Type B pancreatic cell (in vitro differentiated cells): ENCODE measurements around the gene BCL11B. TPM values are rescaled to one million over a fixed set of nuclear protein-coding genes. Genes with fewer than 3 reads are reported as not detected.
"Not testable (repeated sequence)": the region's sequence is repeated elsewhere in the genome, so short reads cannot be mapped to it uniquely, and the experiment has no call there.

Experiments
- DNase-seq: peaks from one replicate; pipeline ENCODE4 v3.0.0; 2021; ENCODE audit warnings: mixed read lengths; ENCODE audit not compliant: unreplicated experiment; ENCODE audit errors: extremely low spot score
- H3K27ac Mint-ChIP-seq: 2 replicates; pipeline ENCODE4 v1.8.0; 2021; ENCODE audit warnings: mild to moderate bottlenecking, mixed read lengths
- H3K27me3 Mint-ChIP-seq: 2 replicates; pipeline ENCODE4 v1.8.0; 2021; ENCODE audit warnings: mixed read lengths
- H3K36me3 Mint-ChIP-seq: 2 replicates; pipeline ENCODE4 v1.8.0; 2021; ENCODE audit warnings: mixed read lengths
- H3K4me1 Mint-ChIP-seq: one replicate; pipeline ENCODE4 v1.8.0; 2021; ENCODE audit warnings: mixed read lengths; ENCODE audit not compliant: unreplicated experiment
- H3K4me3 Mint-ChIP-seq: 2 replicates; pipeline ENCODE4 v1.8.0; 2021; ENCODE audit warnings: mild to moderate bottlenecking, mixed read lengths
- H3K9me3 Mint-ChIP-seq: 2 replicates; pipeline ENCODE4 v1.8.0; 2021; ENCODE audit warnings: mixed read lengths
- total RNA-seq: library from RNA; stranded (reverse); gene quantifications from 2 replicates; pipeline ENCODE4 v1.2.1, GENCODE V29; 2021; ENCODE audit warnings: low replicate concordance
- TF ChIP-seq, protein P1 (sequence below): fragments of 200-600 bp; sonication (generic); conservative IDR thresholded peaks from 2 replicates; pipeline ENCODE4 v1.5.0; 2021; ENCODE audit warnings: antibody characterized with exemption, mild to moderate bottlenecking

BCL11B gene
- total RNA-seq, 1 donor from 2014 or later: 11.4 TPM

DNA sequence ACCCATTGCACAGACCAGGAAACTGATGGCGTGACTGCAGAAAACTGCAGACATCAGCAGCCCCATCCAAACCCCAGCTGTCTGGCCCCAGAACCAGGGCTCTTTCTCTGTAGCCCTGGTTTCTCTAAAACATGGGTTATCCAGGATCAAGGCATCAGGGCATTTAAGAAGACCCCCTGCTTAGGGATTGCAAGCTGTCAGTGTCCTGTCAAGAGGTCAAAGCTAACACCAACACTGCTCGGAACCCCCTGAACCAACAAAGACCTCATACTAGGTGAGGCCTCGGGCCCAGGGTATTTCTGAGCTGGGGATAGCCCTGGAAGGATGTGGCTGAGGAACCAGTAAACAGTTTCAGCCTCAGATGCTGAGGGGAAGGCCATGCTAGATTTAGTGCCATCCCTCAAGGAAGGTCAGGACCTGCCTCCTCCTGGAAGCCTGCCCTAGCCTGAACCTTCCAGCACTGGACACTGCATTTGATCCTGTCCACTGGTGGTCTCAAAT is 39.2 kb downstream of the BCL11B start:
- TF ChIP-seq, protein P1, sequence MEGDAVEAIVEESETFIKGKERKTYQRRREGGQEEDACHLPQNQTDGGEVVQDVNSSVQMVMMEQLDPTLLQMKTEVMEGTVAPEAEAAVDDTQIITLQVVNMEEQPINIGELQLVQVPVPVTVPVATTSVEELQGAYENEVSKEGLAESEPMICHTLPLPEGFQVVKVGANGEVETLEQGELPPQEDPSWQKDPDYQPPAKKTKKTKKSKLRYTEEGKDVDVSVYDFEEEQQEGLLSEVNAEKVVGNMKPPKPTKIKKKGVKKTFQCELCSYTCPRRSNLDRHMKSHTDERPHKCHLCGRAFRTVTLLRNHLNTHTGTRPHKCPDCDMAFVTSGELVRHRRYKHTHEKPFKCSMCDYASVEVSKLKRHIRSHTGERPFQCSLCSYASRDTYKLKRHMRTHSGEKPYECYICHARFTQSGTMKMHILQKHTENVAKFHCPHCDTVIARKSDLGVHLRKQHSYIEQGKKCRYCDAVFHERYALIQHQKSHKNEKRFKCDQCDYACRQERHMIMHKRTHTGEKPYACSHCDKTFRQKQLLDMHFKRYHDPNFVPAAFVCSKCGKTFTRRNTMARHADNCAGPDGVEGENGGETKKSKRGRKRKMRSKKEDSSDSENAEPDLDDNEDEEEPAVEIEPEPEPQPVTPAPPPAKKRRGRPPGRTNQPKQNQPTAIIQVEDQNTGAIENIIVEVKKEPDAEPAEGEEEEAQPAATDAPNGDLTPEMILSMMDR: no peak
- DNase-seq: no peak
- Mint-ChIP-seq H3K4me1 (peaks cover 47% of the 10 kb centered on the region), H3K27me3 (no peaks in the 10 kb centered on the region), H3K4me3 (no peak overlapping the region), H3K27ac (peak overlapping the region; percentile 34), H3K36me3 (peaks cover 10% of the 10 kb centered on the region), H3K9me3 (no peaks in the 10 kb centered on the region)

DNA sequence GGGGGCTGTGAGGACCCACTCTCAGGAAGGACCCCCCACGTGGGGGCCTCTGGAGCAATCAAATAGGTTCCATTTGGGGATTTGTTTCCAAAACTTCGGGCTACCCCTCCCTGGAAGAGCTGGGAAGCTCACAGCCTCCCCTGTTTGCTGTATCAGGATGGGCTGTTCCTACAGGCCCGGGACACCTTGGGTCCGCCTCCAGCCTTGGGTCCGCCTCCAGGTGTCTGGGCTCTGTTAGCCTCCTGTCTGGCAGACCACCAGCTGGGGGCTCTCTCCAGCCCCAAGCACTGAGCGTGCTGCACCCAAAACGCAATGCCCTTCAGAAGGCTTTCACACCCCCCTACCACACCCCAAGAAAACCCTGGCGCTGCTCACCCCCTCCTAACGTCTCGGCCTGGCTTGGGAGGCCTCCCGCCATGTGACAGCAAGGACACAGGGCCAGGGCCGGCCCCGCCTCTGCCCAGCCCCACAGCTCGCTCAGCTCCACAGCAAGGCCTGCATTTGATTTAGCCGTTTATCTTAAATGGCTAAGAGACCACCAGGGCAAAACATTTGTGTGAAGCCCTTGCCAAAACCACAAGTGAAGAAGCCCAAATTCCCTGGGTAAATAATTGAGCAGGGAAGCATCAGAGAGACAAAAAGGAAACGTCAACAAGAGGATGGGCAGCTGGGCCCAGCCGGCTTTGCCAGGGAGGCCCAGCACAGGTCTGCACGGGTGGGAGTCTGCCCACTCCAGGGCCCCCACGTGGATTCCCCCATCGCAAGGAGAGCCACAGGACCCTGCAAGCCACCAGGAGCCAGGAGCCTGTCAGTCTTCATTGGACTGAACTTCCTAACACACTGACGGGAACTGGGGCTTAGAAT is 39.9 kb downstream of the BCL11B start:
- Mint-ChIP-seq H3K36me3 (peaks cover 10% of the 10 kb centered on the region), H3K4me3 (peak overlapping the region; percentile 77), H3K4me1 (peaks cover 53% of the 10 kb centered on the region), H3K9me3 (no peaks in the 10 kb centered on the region), H3K27me3 (no peaks in the 10 kb centered on the region), H3K27ac (peak overlapping the region; percentile 65)
- TF ChIP-seq, protein P1: no peak
- no peak for DNase-seq

DNA sequence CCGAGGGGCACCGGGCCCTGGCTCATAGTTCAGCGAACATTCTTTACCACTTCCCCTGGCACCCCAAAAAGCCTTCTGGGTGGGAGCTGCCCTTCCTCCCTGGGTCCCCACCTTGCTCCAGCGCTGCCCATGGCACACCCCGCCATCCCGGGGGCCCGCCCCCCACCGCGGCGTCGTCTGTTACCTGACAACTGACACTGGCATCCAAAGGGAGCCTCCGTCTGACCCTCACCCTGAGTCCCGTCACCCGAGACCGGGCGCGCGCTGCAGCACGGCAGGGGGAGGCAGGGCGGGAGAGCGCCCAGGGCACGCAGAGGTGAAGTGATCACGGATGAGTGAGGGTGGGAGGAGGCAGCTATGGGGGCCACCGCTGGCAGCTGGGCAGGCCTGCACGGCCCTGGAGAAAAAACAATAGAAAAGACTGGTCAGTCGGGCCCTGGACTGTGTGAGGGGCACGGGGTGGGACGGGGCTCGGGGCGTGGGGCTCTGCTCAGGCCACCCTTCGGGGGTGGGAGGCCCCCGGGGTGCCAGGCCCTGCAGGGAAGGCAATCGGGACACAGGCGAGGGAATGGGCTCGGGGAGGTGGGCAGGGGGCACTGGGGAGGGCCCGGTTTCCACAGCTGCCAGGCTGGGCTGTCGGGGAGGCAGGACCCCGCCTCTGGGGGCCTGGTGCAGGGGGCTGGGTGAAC is 40.7 kb downstream of the BCL11B start:
- no peaks in the 10 kb centered on the region for H3K27me3 Mint-ChIP-seq
- no peaks in the 10 kb centered on the region for H3K9me3 Mint-ChIP-seq
- peak overlapping the region; percentile 77 for H3K4me3 Mint-ChIP-seq
- H3K4me1 Mint-ChIP-seq: peaks cover 59% of the 10 kb centered on the region
- H3K36me3 Mint-ChIP-seq: peaks cover 11% of the 10 kb centered on the region
- TF ChIP-seq, protein P1: no peak
- H3K27ac Mint-ChIP-seq: no peak overlapping the region
- no peak for DNase-seq

DNA sequence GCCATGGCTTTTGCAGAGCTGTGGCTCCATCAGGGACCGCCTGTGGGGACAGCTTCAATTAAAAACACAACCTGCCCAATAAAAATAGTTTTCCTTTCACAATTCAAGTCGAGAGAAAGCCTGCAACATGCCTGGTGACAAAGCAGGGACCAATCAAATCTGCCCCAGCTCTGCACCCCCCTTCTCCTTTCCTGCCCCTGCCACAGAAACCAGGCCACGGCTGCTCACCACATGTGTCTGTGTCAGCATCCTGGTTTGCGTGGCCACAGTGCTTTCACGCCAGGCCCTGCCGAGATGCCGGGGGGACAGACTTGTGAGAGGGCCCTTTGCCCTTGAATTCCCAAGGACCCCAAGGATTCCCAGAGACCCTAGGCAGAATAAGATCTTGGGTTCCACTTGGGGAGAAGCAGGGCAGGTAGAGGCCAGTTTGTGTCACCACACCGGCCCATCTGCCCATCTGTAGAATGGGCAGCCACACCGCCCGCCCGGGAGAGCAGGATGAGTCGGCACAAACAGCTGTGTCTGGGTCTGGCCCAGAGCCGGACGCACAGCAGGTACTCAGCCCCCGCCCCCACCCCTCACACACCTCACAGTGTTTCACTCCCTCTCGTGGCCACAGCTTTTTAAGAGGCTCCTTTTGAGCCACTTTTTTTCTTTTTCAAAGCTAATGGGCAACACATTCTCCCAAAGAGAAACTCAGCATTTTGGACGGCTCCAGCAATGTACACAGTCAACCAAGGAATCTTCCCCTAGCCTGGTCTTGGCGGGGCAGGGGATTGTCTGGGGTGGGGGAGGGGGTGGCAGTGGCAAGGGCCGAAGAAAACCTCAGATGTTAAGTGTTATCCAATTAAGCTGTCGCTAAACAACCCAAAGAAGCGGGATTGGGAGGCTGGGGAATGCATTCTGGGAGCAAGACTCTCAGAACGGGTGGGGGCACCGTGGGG is 41.5 kb downstream of the BCL11B start:
- Mint-ChIP-seq H3K4me1 (peaks cover 59% of the 10 kb centered on the region), H3K27me3 (no peaks in the 10 kb centered on the region), H3K4me3 (peak overlapping the region; percentile 65), H3K9me3 (no peaks in the 10 kb centered on the region), H3K27ac (peak overlapping the region; percentile 21), H3K36me3 (peaks cover 14% of the 10 kb centered on the region)
- DNase-seq: no peak
- TF ChIP-seq, protein P1: peak; percentile 33

DNA sequence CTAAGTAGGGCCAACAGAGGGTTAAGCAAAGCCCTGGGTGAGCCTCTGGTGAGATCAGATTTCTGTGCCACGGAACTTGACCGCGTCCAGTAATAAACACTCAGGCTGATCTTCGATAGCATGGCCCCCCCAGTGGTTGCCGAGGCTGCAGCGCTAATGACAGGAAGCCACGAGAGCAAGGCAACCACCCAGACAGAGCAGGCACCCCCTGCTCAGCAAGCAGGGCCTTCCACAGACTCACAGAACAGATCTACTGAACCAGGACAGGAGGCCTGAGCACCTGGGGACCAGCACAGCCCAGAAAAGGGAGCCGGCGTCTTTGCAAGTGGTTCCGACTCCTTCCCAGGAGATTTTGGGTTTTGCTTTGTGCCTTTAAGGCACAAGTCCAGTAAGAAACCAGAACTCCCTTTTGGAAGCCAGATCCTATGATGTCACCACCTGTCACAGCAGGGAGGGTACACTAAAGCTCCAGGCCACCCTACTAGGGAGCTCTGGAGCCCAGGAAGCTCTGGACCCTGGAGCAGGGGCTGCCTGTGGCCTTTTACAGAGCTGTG is 42.3 kb downstream of the BCL11B start:
- H3K36me3 Mint-ChIP-seq: peaks cover 14% of the 10 kb centered on the region
- no peak for DNase-seq
- no peaks in the 10 kb centered on the region for H3K9me3 Mint-ChIP-seq
- H3K4me1 Mint-ChIP-seq: peaks cover 55% of the 10 kb centered on the region
- no peak overlapping the region for H3K27ac Mint-ChIP-seq
- peak overlapping the region; percentile 64 for H3K4me3 Mint-ChIP-seq
- TF ChIP-seq, protein P1: no peak
- H3K27me3 Mint-ChIP-seq: no peaks in the 10 kb centered on the region

DNA sequence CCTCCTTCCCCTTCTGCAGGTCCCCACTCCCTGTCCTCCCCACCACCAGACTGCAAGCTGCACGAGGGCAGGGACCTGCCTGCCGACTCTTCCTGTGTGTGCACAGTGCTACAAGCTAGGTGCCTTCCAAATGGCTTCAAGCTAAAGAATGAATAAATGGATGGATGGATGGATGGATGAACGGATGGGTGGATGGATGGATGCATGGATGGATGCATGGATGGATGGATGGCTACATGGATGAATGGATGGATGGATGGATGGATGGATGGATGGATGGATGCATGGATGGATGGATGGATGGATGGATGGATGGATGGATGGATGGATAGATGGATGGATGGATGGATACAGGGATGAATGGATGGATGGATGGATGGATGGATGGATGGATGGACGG is 43.2 kb downstream of the BCL11B start:
- Mint-ChIP-seq H3K36me3 (peaks cover 14% of the 10 kb centered on the region), H3K4me1 (peaks cover 51% of the 10 kb centered on the region), H3K4me3 (peak overlapping the region; percentile 9)
- not testable (repeated sequence) for H3K9me3 Mint-ChIP-seq, H3K27me3 Mint-ChIP-seq, DNase-seq, H3K27ac Mint-ChIP-seq
